ENCODE results near the gene LRP2. TPM values are rescaled to one million over a fixed set of nuclear protein-coding genes. Genes with fewer than 3 reads are reported as not detected.

The LRP2 gene
- total RNA-seq, 1 donor from 2014 or later = 0.24 TPM

- no peak for TF ChIP-seq CTCF (IDR thresholded peaks at IDR 0.05)
- no peaks in the 10 kb centered on the region for H3K9me3 Mint-ChIP-seq (ENCODE audit: unreplicated experiment)
- no peak overlapping the region for H3K27ac Mint-ChIP-seq (ENCODE audit: unreplicated experiment)
- H3K4me1 Mint-ChIP-seq (ENCODE audit: unreplicated experiment) = no peaks in the 10 kb centered on the region
- H3K4me3 Mint-ChIP-seq (ENCODE audit: unreplicated experiment) = no peak overlapping the region
- H3K27me3 Mint-ChIP-seq (ENCODE audit: unreplicated experiment) = peaks cover 3% of the 10 kb centered on the region
- DNase-seq (ENCODE audit: extremely low spot score, unreplicated experiment) = no peak
- H3K36me3 Mint-ChIP-seq (ENCODE audit: unreplicated experiment) = no peaks in the 10 kb centered on the region
Measured at GRCh38 chr2:169208026-169208425, 154.3 kb downstream of the LRP2 start.

GRCh38 chr2:169205176-169205575, 157.2 kb downstream of the LRP2 start:
- no peak overlapping the region for H3K27ac Mint-ChIP-seq (ENCODE audit: unreplicated experiment)
- no peak overlapping the region for H3K4me3 Mint-ChIP-seq (ENCODE audit: unreplicated experiment)
- H3K4me1 Mint-ChIP-seq (ENCODE audit: unreplicated experiment) = no peaks in the 10 kb centered on the region
- peaks cover 3% of the 10 kb centered on the region for H3K27me3 Mint-ChIP-seq (ENCODE audit: unreplicated experiment)
- no peaks in the 10 kb centered on the region for H3K36me3 Mint-ChIP-seq (ENCODE audit: unreplicated experiment)
- no peaks in the 10 kb centered on the region for H3K9me3 Mint-ChIP-seq (ENCODE audit: unreplicated experiment)
- no peak for TF ChIP-seq CTCF (IDR thresholded peaks at IDR 0.05)
- no peak for DNase-seq (ENCODE audit: extremely low spot score, unreplicated experiment)

GRCh38 chr2:169203952-169204351, 158.4 kb downstream of the LRP2 start:
- TF ChIP-seq CTCF (IDR thresholded peaks at IDR 0.05) = no peak
- no peaks in the 10 kb centered on the region for H3K27me3 Mint-ChIP-seq (ENCODE audit: unreplicated experiment)
- no peaks in the 10 kb centered on the region for H3K9me3 Mint-ChIP-seq (ENCODE audit: unreplicated experiment)
- H3K4me1 Mint-ChIP-seq (ENCODE audit: unreplicated experiment) = no peaks in the 10 kb centered on the region
- H3K36me3 Mint-ChIP-seq (ENCODE audit: unreplicated experiment) = no peaks in the 10 kb centered on the region
- no peak overlapping the region for H3K4me3 Mint-ChIP-seq (ENCODE audit: unreplicated experiment)
- no peak overlapping the region for H3K27ac Mint-ChIP-seq (ENCODE audit: unreplicated experiment)
- DNase-seq (ENCODE audit: extremely low spot score, unreplicated experiment) = no peak

- Mint-ChIP-seq H3K27me3 (ENCODE audit: unreplicated experiment) (no peaks in the 10 kb centered on the region), H3K4me3 (ENCODE audit: unreplicated experiment) (no peak overlapping the region), H3K36me3 (ENCODE audit: unreplicated experiment) (no peaks in the 10 kb centered on the region), H3K9me3 (ENCODE audit: unreplicated experiment) (no peaks in the 10 kb centered on the region), H3K27ac (ENCODE audit: unreplicated experiment) (no peak overlapping the region), H3K4me1 (ENCODE audit: unreplicated experiment) (no peaks in the 10 kb centered on the region)
- DNase-seq (ENCODE audit: extremely low spot score, unreplicated experiment) = no peak
- no peak for TF ChIP-seq CTCF (IDR thresholded peaks at IDR 0.05)
Measured at GRCh38 chr2:169200756-169201155, 161.6 kb downstream of the LRP2 start.

GRCh38 chr2:169193618-169194017, 168.7 kb downstream of the LRP2 start:
- TF ChIP-seq CTCF (IDR thresholded peaks at IDR 0.05) = no peak
- peaks cover 3% of the 10 kb centered on the region for H3K27me3 Mint-ChIP-seq (ENCODE audit: unreplicated experiment)
- no peaks in the 10 kb centered on the region for H3K4me1 Mint-ChIP-seq (ENCODE audit: unreplicated experiment)
- H3K27ac Mint-ChIP-seq (ENCODE audit: unreplicated experiment) = no peak overlapping the region
- DNase-seq (ENCODE audit: extremely low spot score, unreplicated experiment) = no peak
- H3K36me3 Mint-ChIP-seq (ENCODE audit: unreplicated experiment) = no peaks in the 10 kb centered on the region
- no peak overlapping the region for H3K4me3 Mint-ChIP-seq (ENCODE audit: unreplicated experiment)
- H3K9me3 Mint-ChIP-seq (ENCODE audit: unreplicated experiment) = no peaks in the 10 kb centered on the region
